ENCODE measurements around the gene IFT172. TPM values are rescaled to one million over a fixed set of nuclear protein-coding genes. Genes with fewer than 3 reads are reported as not detected.

Gene IFT172
- total and polyA plus RNA-seq, 2 donors (not counting 3 experiments of a cell fraction or from before 2014, with no cell fraction given): 29.4 to 34.1 TPM

DNA sequence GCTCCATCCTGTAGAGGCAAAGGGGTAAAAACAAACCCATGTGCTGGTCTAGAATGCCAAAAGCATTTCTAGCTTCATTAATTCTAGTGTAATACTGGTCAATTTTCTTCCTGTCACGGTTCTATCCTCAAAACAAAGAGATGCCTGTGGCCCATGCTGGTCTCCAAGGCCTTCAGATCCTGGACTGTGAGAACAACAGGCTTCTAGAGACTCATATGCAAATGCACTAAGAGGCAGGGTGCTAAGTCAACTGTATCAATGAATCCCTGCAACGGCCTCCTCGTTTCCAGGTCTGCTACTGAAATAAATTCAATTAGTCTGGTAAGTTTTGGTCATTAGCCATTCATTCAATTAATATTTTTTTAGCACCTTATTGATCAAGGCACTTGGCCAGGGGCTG lies 4.0 kb downstream of the IFT172 start:
- Histone ChIP-seq H3K9me1 (replicated peaks; ENCODE audit: control insufficient read depth, extremely low read depth, insufficient read depth, low read length) (no peaks in the 10 kb centered on the region), H4K20me1 (replicated peaks; ENCODE audit: control insufficient read depth, extremely low read depth, insufficient read depth, low read length) (no peaks in the 10 kb centered on the region), H3K27ac (ENCODE audit: insufficient read depth, low read depth, low read length) (no peak overlapping the region), H3K27me3 (ENCODE audit: control insufficient read depth in 2 of 2, insufficient read depth in 2 of 2, low read length in 2 of 2) (no peaks in the 10 kb centered on the region), H3K9me3 (replicated peaks; ENCODE audit: control insufficient read depth, insufficient read depth, low read length) (no peaks in the 10 kb centered on the region), H2AFZ (ENCODE audit: low read depth, low read length) (no peak overlapping the region), H3K4me1 (ENCODE audit: control insufficient read depth, extremely low read depth, insufficient read depth, low read length) (peaks cover 13% of the 10 kb centered on the region), H3K4me3 (replicated peaks in 1 of 3; ENCODE audit: insufficient read depth in 1 of 3, low read depth in 1 of 3, low read length in 3 of 3) (no peak overlapping the region), H3K9ac (replicated peaks; ENCODE audit: extremely low read depth, insufficient read depth, low read length) (no peak overlapping the region), H3K36me3 (ENCODE audit: control insufficient read depth in 2 of 2, extremely low read depth in 1 of 2, insufficient read depth in 2 of 2, low read length in 2 of 2) (peaks cover 0 to 15% of the 10 kb centered on the region in 2 experiments), H3K4me2 (ENCODE audit: insufficient read depth, low read length) (no peak overlapping the region), H3K79me2 (ENCODE audit: control insufficient read depth, insufficient read depth, low read length) (no peaks in the 10 kb centered on the region)
- dilution Hi-C loops (cut with MboI; ENCODE audit: extremely low pct_ligation_motif_present, low sequenced_read_pairs) (no loop called here), intact Hi-C loops (cut with micrococcal nuclease) (no loop called here)
- ChIA-PET CTCF (no interaction called here), POLR2A (no interaction called here)
- FAIRE-seq: no peak
- BruUV-seq (replicated peaks): no TSS peak
- no peak for TF ChIP-seq EZH2 (IDR thresholded peaks at IDR 0.05; ENCODE audit: borderline replicate concordance, low read depth, low read length, severe bottlenecking)
- no peak for TF ChIP-seq JUN (IDR thresholded peaks at IDR 0.05; ENCODE audit: borderline replicate concordance, insufficient read depth, insufficient read length, low read depth)
- no peak for TF ChIP-seq FOS (IDR thresholded peaks at IDR 0.05; ENCODE audit: borderline replicate concordance, insufficient read depth, low read length)
- no peak for DNase-seq (ENCODE audit: low read depth, low spot score)

DNA sequence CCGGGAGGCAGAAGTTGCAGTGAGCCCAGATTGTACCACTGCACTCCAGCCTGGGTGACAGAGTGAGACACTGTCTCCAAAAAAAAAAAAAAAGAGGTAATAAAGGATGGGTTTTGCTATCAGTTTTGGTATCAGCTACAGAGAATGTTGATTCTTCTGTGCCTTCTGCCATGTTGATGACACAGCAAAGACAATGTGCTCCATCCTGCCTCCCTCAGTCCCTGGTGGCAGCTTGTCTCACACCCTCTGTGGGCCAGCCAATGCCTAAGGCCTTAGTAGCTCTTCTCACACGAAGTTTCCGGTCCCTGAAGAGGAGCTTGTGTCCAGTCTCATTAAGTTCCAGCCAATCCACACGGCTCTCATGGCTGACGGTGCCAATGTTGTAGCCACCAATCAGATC lies 17.6 kb downstream of the IFT172 start:
- FAIRE-seq (no peak), DNase-seq (ENCODE audit: low read depth, low spot score) (no peak)
- no TSS peak for BruUV-seq (replicated peaks)
- CTCF ChIA-PET: interaction anchor here (0.8 to 1.9 kb wide), 2 partner anchors 9 to 150 kb away, joined by 3 to 5 read pairs; no protein-coding TSS in a partner anchor
- Histone ChIP-seq H3K27ac (ENCODE audit: insufficient read depth, low read depth, low read length) (no peak overlapping the region), H3K4me3 (replicated peaks in 1 of 3; ENCODE audit: insufficient read depth in 1 of 3, low read depth in 1 of 3, low read length in 3 of 3) (no peak overlapping the region), H3K9ac (replicated peaks; ENCODE audit: extremely low read depth, insufficient read depth, low read length) (no peak overlapping the region), H3K9me3 (replicated peaks; ENCODE audit: control insufficient read depth, insufficient read depth, low read length) (no peaks in the 10 kb centered on the region), H4K20me1 (replicated peaks; ENCODE audit: control insufficient read depth, extremely low read depth, insufficient read depth, low read length) (no peaks in the 10 kb centered on the region), H2AFZ (ENCODE audit: low read depth, low read length) (no peak overlapping the region), H3K4me2 (ENCODE audit: insufficient read depth, low read length) (no peak overlapping the region), H3K79me2 (ENCODE audit: control insufficient read depth, insufficient read depth, low read length) (no peaks in the 10 kb centered on the region), H3K36me3 (ENCODE audit: control insufficient read depth in 2 of 2, extremely low read depth in 1 of 2, insufficient read depth in 2 of 2, low read length in 2 of 2) (peaks cover 1 to 3% of the 10 kb centered on the region in 2 experiments), H3K4me1 (ENCODE audit: control insufficient read depth, extremely low read depth, insufficient read depth, low read length) (no peaks in the 10 kb centered on the region), H3K9me1 (replicated peaks; ENCODE audit: control insufficient read depth, extremely low read depth, insufficient read depth, low read length) (no peaks in the 10 kb centered on the region), H3K27me3 (ENCODE audit: control insufficient read depth in 2 of 2, insufficient read depth in 2 of 2, low read length in 2 of 2) (no peaks in the 10 kb centered on the region)
- intact Hi-C loops (cut with micrococcal nuclease) (no loop called here), dilution Hi-C loops (cut with MboI; ENCODE audit: extremely low pct_ligation_motif_present, low sequenced_read_pairs) (loop anchor here (25.0 kb wide), 1 partner anchor 115 kb away; the partner anchor contains the start of gene ZNF512)
- TF ChIP-seq POLR2A (IDR thresholded peaks at IDR 0.05; ENCODE audit: low read depth, low read length) (no peak), POLR2AphosphoS5 (IDR thresholded peaks at IDR 0.05; ENCODE audit: insufficient read depth, low read depth, low read length) (no peak), JUN (IDR thresholded peaks at IDR 0.05; ENCODE audit: borderline replicate concordance, insufficient read depth, insufficient read length, low read depth) (no peak), GATA2 (IDR thresholded peaks at IDR 0.05; ENCODE audit: insufficient read depth, insufficient read length, low read depth, low read length) (no peak), EZH2 (IDR thresholded peaks at IDR 0.05; ENCODE audit: borderline replicate concordance, low read depth, low read length, severe bottlenecking) (no peak), MYC (IDR thresholded peaks at IDR 0.05; ENCODE audit: low read depth, low read length) (no peak), FOS (IDR thresholded peaks at IDR 0.05; ENCODE audit: borderline replicate concordance, insufficient read depth, low read length) (no peak)
- TF ChIP-seq, protein P1, sequence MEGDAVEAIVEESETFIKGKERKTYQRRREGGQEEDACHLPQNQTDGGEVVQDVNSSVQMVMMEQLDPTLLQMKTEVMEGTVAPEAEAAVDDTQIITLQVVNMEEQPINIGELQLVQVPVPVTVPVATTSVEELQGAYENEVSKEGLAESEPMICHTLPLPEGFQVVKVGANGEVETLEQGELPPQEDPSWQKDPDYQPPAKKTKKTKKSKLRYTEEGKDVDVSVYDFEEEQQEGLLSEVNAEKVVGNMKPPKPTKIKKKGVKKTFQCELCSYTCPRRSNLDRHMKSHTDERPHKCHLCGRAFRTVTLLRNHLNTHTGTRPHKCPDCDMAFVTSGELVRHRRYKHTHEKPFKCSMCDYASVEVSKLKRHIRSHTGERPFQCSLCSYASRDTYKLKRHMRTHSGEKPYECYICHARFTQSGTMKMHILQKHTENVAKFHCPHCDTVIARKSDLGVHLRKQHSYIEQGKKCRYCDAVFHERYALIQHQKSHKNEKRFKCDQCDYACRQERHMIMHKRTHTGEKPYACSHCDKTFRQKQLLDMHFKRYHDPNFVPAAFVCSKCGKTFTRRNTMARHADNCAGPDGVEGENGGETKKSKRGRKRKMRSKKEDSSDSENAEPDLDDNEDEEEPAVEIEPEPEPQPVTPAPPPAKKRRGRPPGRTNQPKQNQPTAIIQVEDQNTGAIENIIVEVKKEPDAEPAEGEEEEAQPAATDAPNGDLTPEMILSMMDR (IDR thresholded peaks at IDR 0.05; ENCODE audit: extremely low read depth in 1 of 2, insufficient read depth in 1 of 2, low read depth in 1 of 2, low read length in 2 of 2): no peak
- TF ChIP-seq, protein P2, sequence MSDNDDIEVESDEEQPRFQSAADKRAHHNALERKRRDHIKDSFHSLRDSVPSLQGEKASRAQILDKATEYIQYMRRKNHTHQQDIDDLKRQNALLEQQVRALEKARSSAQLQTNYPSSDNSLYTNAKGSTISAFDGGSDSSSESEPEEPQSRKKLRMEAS (IDR thresholded peaks at IDR 0.05; ENCODE audit: insufficient read depth, insufficient read length): no peak
- POLR2A ChIA-PET: no interaction called here
